GM06990 (cell line): ENCODE data around the gene GABBR2.

ENCODE experiments used
- DNase-seq: peaks from one replicate; pipeline ENCODE4 v3.0.0-alpha.2; 2011; ENCODE audit not compliant: insufficient read length; ENCODE audit errors: extremely low read depth
- H3K27me3 ChIP-seq: replicated peaks from 2 replicates; pipeline ENCODE4 v1.6.0; 2011; ENCODE audit warnings: low read length; ENCODE audit not compliant: control insufficient read depth, insufficient read depth
- H3K36me3 ChIP-seq: 2 replicates; pipeline ENCODE4 v1.5.1; 2011; ENCODE audit warnings: low read length; ENCODE audit not compliant: control insufficient read depth, insufficient read depth
- H3K4me3 ChIP-seq: replicated peaks from 2 replicates; pipeline ENCODE4 v1.5.1; 2011; ENCODE audit warnings: low read depth, mild to moderate bottlenecking, control low read depth, low read length
- TF ChIP-seq, protein P1 (sequence below): IDR thresholded peaks from 2 replicates; pipeline ENCODE4 v1.5.1; 2011; ENCODE audit warnings: low read length, control low read depth, mild to moderate bottlenecking, inconsistent platforms; ENCODE audit not compliant: insufficient read depth, poor library complexity, severe bottlenecking

GABBR2 gene

DNA sequence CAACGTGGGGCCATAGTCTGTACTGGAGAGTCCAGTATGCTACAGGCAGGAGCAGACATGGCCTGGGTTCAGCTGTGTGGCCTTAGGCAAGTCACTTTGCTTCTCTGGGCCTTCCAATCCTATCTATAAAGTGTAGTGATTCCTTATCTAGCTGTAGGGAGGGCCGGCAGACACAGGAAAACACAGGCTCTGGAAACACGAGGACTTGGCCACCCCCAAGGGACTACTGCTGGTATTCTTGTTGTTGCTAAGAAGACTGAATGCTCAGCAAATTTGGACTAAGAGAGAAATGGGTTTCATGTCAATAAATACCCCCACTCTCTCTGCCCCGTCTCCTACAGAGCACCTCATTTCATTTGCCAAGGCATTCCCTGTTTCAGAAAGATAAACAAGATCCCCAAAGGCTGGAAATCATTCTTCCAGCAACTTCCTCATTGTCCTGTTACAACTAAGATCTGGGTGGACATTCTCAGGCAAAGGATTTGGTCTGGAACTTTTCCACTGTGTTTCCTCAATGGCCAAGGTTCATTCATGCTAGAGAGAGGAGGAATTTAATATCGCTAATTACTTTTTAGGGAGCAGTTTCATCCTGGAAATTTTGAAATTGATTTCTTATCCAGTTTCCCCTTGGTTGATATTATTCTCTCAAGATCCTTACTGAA is 105.8 kb downstream of the GABBR2 start:
- TF ChIP-seq, protein P1, sequence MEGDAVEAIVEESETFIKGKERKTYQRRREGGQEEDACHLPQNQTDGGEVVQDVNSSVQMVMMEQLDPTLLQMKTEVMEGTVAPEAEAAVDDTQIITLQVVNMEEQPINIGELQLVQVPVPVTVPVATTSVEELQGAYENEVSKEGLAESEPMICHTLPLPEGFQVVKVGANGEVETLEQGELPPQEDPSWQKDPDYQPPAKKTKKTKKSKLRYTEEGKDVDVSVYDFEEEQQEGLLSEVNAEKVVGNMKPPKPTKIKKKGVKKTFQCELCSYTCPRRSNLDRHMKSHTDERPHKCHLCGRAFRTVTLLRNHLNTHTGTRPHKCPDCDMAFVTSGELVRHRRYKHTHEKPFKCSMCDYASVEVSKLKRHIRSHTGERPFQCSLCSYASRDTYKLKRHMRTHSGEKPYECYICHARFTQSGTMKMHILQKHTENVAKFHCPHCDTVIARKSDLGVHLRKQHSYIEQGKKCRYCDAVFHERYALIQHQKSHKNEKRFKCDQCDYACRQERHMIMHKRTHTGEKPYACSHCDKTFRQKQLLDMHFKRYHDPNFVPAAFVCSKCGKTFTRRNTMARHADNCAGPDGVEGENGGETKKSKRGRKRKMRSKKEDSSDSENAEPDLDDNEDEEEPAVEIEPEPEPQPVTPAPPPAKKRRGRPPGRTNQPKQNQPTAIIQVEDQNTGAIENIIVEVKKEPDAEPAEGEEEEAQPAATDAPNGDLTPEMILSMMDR, result no peak
- H3K4me3 ChIP-seq, result no peak overlapping the region
- DNase-seq, result no peak
- no peaks in the 10 kb centered on the region; the same call in 1 of the 2 replicates for H3K27me3 ChIP-seq
- no peaks in the 10 kb centered on the region for H3K36me3 ChIP-seq

DNA sequence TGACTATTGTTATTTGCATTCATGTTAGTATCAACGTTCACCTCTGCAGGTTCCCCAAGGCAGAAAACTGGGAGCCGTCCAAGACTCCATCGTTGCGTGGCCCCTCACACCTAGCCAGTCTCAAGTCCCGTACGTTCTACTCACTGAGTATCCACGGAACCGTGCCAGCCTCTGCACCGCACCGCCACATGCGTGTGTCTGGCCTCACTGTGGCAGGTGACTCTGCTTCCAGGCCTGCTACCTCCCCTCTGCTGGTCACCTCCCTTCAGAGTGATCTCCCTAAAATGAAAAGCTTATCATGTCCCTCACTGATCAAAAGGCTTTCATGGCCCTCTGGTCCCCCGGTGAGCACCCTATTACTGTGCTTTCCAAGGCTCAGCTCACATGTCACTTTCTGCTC is 108.1 kb downstream of the GABBR2 start:
- H3K36me3 ChIP-seq, result no peaks in the 10 kb centered on the region
- no peak for DNase-seq
- H3K4me3 ChIP-seq, result no peak overlapping the region
- no peaks in the 10 kb centered on the region; the same call in 1 of the 2 replicates for H3K27me3 ChIP-seq
- TF ChIP-seq, protein P1, result no peak

DNA sequence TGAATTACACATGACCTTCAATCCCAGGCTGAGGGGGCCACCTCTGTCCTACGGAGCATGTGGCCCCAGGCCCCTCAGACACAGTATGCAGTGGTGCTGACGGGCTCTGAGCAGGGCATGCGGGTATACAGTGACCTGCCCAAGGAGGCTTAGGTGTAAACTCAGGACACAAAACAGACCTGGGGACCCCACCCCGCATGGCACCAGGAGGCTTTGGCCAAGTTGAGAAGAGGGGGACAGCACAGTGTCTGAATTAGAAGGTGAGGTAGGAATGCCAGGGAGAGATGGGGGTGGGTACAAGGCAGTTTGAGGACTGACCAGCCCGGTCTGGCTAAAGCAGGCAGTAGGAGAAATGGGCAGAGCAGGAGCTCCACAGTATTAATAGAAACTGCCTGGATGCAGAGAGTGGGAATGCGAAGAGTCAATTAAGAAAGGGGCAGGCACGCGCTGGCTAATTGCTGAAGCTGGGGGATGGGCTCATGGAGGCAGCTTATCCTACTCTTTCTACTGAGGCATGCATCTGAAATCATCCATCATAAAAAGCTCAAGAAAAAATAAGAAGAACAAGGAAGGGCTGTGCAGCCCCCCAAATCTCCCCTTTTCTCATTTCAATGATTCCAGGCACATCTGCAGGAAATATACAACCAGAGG is 109.0 kb downstream of the GABBR2 start:
- DNase-seq, result no peak
- TF ChIP-seq, protein P1, result no peak
- Histone ChIP-seq H3K36me3 (no peaks in the 10 kb centered on the region), H3K27me3 (no peaks in the 10 kb centered on the region; the same call in none of the 2 replicates), H3K4me3 (no peak overlapping the region)

DNA sequence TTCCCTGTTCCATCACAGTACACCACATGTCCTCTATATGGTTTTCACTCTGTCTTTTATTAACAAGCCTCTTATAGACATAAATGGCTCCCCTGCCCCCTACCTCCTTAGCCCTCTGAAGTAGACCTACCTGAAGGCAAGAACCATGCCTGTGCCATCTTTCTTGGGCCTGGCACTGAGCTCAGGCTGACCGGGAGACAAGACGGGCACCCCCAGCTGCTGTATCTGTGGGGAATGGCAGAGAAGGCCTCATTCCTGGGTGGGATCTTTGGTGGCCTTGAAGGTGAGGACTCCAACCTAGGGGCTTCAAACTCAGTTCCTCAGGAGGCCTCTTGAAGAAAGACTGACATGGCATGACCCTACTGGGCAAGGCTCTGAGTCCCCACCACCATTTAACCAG is 109.9 kb downstream of the GABBR2 start:
- no peak for DNase-seq
- no peak overlapping the region for H3K4me3 ChIP-seq
- H3K27me3 ChIP-seq, result no peaks in the 10 kb centered on the region; the same call in none of the 2 replicates
- TF ChIP-seq, protein P1, result no peak
- H3K36me3 ChIP-seq, result no peaks in the 10 kb centered on the region

DNA sequence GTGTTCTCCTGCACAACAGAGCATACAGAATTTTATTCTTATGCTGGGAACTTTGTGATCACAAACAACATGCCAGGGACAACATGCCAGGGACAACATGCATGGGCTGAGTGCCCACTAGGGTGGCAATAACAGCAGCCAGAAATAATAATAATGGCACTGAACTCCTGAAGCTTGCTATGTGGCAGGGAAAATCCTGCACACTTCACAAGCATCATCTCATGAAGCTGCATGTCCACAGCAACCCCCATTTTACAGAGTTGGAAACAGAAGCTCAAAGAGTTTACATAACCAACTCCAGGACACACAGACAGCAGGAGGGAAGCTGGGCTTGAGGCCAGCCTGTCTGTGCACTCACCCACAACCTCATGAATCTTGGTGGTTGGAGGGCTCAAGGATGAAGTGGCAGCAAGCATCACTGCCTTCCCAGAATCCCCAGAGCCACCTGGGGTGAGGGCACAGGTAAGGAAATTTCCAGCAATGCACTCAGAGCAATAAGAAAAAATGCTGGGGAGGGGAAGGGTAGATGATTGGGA is 111.4 kb downstream of the GABBR2 start:
- Histone ChIP-seq H3K36me3 (no peaks in the 10 kb centered on the region), H3K27me3 (no peaks in the 10 kb centered on the region; the same call in none of the 2 replicates), H3K4me3 (no peak overlapping the region)
- TF ChIP-seq, protein P1, result no peak
- no peak for DNase-seq
